NT2/D1 (cell line): Measurements from ENCODE around the gene F11.

Source experiments
- SUZ12 ChIP-seq: IDR thresholded peaks from 2 replicates; pipeline ENCODE4 v1.6.1; 2011; ENCODE audit not compliant: insufficient read length, insufficient read depth; ENCODE audit errors: extremely low read depth
- YY1 ChIP-seq: IDR thresholded peaks from 2 replicates; pipeline ENCODE4 v1.6.1; 2011; ENCODE audit not compliant: insufficient read length, insufficient read depth

DNA sequence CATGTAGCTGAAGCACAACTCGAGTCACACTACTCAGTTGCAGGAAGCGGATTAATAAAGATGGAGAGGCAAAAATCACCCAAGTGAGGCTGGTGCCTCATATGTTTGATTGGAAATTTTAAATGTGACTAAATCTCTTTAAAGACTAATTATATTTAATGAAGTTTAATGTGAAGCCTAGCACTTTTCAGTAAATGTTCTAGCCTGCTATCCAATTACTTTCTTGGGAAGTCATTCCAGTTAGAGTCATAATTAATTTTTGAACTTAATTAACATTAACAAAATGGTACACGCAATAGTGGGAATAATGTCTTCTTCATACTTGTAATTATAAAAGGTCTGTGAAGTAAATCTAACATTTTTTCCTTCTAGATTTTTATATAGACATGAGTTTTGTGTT, 20.6 kb downstream of the F11 start:
- TF ChIP-seq SUZ12 (no peak), YY1 (no peak)
